NT2/D1 (cell line): ENCODE data around the gene TMEM125.

ENCODE experiments used
- YY1 ChIP-seq: IDR thresholded peaks from 2 replicates; pipeline ENCODE4 v1.6.1; 2011; ENCODE audit not compliant: insufficient read length, insufficient read depth
- ZNF274 ChIP-seq: IDR thresholded peaks from 2 replicates; pipeline ENCODE4 v1.6.1; 2011; ENCODE audit warnings: mild to moderate bottlenecking, low read depth, low read length

GRCh38 chr1:43225168-43225567 lies 44.6 kb upstream of the TMEM125 start:
- TF ChIP-seq YY1 = no peak
- TF ChIP-seq ZNF274 = no peak
